ENCODE data around the gene SPAG4.

DNA sequence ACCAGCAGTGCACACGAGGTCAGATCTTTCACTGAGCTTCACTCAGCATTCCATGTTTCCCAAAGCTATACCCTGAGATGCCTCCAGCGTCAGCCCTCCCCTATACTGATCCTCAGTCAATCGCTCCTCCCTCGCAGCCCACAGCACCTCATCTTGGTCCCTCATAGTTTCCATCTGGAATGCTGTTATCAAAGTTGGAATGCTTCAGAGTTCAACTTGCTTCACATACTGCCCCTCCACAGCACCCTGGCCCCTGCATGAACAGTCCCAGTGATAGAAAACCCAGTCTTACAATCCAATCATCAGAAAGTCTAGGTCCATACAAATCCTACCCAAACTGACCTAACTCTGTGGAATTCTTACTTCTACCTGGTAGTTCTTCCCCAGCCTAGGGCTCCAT lies 20.0 kb downstream of the SPAG4 start:
- TF ChIP-seq, protein P1, sequence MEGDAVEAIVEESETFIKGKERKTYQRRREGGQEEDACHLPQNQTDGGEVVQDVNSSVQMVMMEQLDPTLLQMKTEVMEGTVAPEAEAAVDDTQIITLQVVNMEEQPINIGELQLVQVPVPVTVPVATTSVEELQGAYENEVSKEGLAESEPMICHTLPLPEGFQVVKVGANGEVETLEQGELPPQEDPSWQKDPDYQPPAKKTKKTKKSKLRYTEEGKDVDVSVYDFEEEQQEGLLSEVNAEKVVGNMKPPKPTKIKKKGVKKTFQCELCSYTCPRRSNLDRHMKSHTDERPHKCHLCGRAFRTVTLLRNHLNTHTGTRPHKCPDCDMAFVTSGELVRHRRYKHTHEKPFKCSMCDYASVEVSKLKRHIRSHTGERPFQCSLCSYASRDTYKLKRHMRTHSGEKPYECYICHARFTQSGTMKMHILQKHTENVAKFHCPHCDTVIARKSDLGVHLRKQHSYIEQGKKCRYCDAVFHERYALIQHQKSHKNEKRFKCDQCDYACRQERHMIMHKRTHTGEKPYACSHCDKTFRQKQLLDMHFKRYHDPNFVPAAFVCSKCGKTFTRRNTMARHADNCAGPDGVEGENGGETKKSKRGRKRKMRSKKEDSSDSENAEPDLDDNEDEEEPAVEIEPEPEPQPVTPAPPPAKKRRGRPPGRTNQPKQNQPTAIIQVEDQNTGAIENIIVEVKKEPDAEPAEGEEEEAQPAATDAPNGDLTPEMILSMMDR (IDR thresholded peaks at IDR 0.05; ENCODE audit: low read depth, low read length, poor library complexity, severe bottlenecking): no peak
- TF ChIP-seq EZH2phosphoT487 (IDR thresholded peaks at IDR 0.05; ENCODE audit: borderline replicate concordance, low read length): no peak
